HG03457 (cell line): ENCODE results near the gene PSMB2.

Experiments used
- ATAC-seq: cut with Tn5 transposase; IDR thresholded peaks from one replicate; pipeline ENCODE4 v1.9.1; 2021; ENCODE audit warnings: moderate number of reproducible peaks; ENCODE audit not compliant: unreplicated experiment

The PSMB2 gene

GRCh38 chr1:35574125-35574654, 67.1 kb downstream of the PSMB2 start:
- no peak for ATAC-seq

- ATAC-seq: no peak
Measured at GRCh38 chr1:35573198-35574124, 67.9 kb downstream of the PSMB2 start, which contains the start of gene TFAP2E. TSS of gene TFAP2E (plus strand) at chr1:35573314. CDS start at chr1:35573578, 264 bp downstream.

GRCh38 chr1:35572296-35572695, 69.0 kb downstream of the PSMB2 start:
- no peak for ATAC-seq

GRCh38 chr1:35571263-35571662, 70.1 kb downstream of the PSMB2 start:
- ATAC-seq: no peak

- ATAC-seq: no peak
Measured at GRCh38 chr1:35570589-35571137, 70.7 kb downstream of the PSMB2 start.

GRCh38 chr1:35569936-35570335, 71.4 kb downstream of the PSMB2 start:
- ATAC-seq: no peak

- ATAC-seq: no peak
Measured at GRCh38 chr1:35568975-35569395, 72.3 kb downstream of the PSMB2 start.

- no peak for ATAC-seq
Measured at GRCh38 chr1:35567947-35568558, 73.3 kb downstream of the PSMB2 start.

GRCh38 chr1:35565742-35566133, 75.6 kb downstream of the PSMB2 start:
- ATAC-seq: no peak

GRCh38 chr1:35564884-35565741, 76.2 kb downstream of the PSMB2 start:
- no peak for ATAC-seq

- no peak for ATAC-seq
Measured at GRCh38 chr1:35564037-35564883, 77.1 kb downstream of the PSMB2 start.

- no peak for ATAC-seq
Measured at GRCh38 chr1:35563166-35563565, 78.2 kb downstream of the PSMB2 start.

- no peak for ATAC-seq
Measured at GRCh38 chr1:35561972-35562680, 79.2 kb downstream of the PSMB2 start.

GRCh38 chr1:35561297-35561971, 79.9 kb downstream of the PSMB2 start:
- no peak for ATAC-seq

- no peak for ATAC-seq
Measured at GRCh38 chr1:35560256-35561225, 80.8 kb downstream of the PSMB2 start.

- no peak for ATAC-seq
Measured at GRCh38 chr1:35559317-35559944, 81.9 kb downstream of the PSMB2 start.
